GM12878 (cell line): ENCODE measurements around the gene MACROD2. TPM values are rescaled to one million over a fixed set of nuclear protein-coding genes. Genes with fewer than 3 reads are reported as not detected.

Experiments used
- ATAC-seq: fragments of 200-7000 bp; cut with Tn5 transposase; 3 replicates; pipeline ENCODE4 v1.9.1; 2020; ENCODE audit warnings: mild to moderate bottlenecking, moderate library complexity
- BruUV-seq: library from RNA; stranded (reverse); fragments of 400-500 nt; replicated peaks from 2 replicates; lab custom pipeline; 2021; lab: Mats Ljungman, UMichigan
- CTCF ChIA-PET: fragments of 300-600 bp; sonication (Branson Sonifier 250); formaldehyde crosslinking; extraction: SDS; loops from one replicate; lab custom pipeline; 2021; ENCODE audit warnings: inconsistent platforms; lab: Yijun Ruan, JAX
- POLR2A ChIA-PET: fragments of 350-600 bp; formaldehyde crosslinking; extraction: SDS; loops from one replicate; lab custom pipeline; 2021; ENCODE audit warnings: inconsistent platforms; lab: Charles Lee
- RAD21 ChIA-PET: fragments of 300-600 bp; sonication (Branson Sonifier 250); formaldehyde crosslinking; loops from one replicate; lab custom pipeline; 2023; ENCODE audit warnings: antibody characterized with exemption; ENCODE audit not compliant: unreplicated experiment; lab: Charles Lee
- SMC1A ChIA-PET: fragments of 300-600 bp; sonication (Branson Sonifier 250); formaldehyde crosslinking; loops from one replicate; lab custom pipeline; 2023; ENCODE audit not compliant: unreplicated experiment, uncharacterized antibody; lab: Charles Lee
- DNase-seq: peaks from one replicate; pipeline ENCODE4 v3.0.0-alpha.2; 2011; ENCODE audit warnings: low read depth, low spot score
- FAIRE-seq: peaks from 3 replicates; lab custom pipeline; 2011; peaks lifted over from hg19 to GRCh38; lab: Jason Lieb, UNC
- H2AFZ ChIP-seq: 2 replicates; pipeline ENCODE4 v1.6.0; 2011; ENCODE audit warnings: low read depth, low read length, control low read depth; ENCODE audit not compliant: control insufficient read depth
- H3K27ac ChIP-seq: 2 replicates; pipeline ENCODE4 v1.5.1; 2011; ENCODE audit warnings: control low read depth; ENCODE audit not compliant: control insufficient read depth, insufficient read depth
- H3K27me3 ChIP-seq, 2 experiments: replicated peaks in 1 of 2; 2 replicates each; pipeline versions ENCODE4 v1.6.0 to v1.6.1; 2011; ENCODE audit warnings: low read length in 1 of 2; ENCODE audit not compliant: control insufficient read depth in 2 of 2, insufficient read depth in 2 of 2
- H3K36me3 ChIP-seq, 2 experiments: 2 replicates each; pipeline ENCODE4 v1.5.1; 2011; ENCODE audit warnings: low read length in 1 of 2; ENCODE audit not compliant: control insufficient read depth in 2 of 2, insufficient read depth in 2 of 2
- H3K4me1 ChIP-seq: 2 replicates; pipeline ENCODE4 v1.6.1; 2011; ENCODE audit warnings: mild to moderate bottlenecking, low read length, moderate library complexity, mixed read lengths; ENCODE audit not compliant: control insufficient read depth, insufficient read depth
- H3K4me2 ChIP-seq: 2 replicates; pipeline ENCODE4 v1.6.0; 2011; ENCODE audit warnings: control low read depth; ENCODE audit not compliant: control insufficient read depth, insufficient read depth
- H3K4me3 ChIP-seq: fragments of 200-600 bp; sonication (generic); 2 replicates; pipeline ENCODE4 v1.5.1; 2016
- H3K79me2 ChIP-seq: 2 replicates; pipeline ENCODE4 v1.6.0; 2011; ENCODE audit warnings: low read length; ENCODE audit not compliant: control insufficient read depth, insufficient read depth
- H3K9ac ChIP-seq: 2 replicates; pipeline ENCODE4 v1.8.0; 2011; ENCODE audit warnings: low read length, control low read depth, mixed read lengths; ENCODE audit not compliant: control insufficient read depth, insufficient read depth
- H3K9me3 ChIP-seq: replicated peaks from 3 replicates; pipeline ENCODE4 v1.5.1; 2011; ENCODE audit warnings: mild to moderate bottlenecking, low read length; ENCODE audit not compliant: control insufficient read depth, insufficient read depth
- H4K20me1 ChIP-seq: 2 replicates; pipeline ENCODE4 v1.6.0; 2011; ENCODE audit not compliant: control insufficient read depth, insufficient read depth
- CREM ChIP-seq: IDR thresholded peaks from 2 replicates; pipeline ENCODE4 v1.6.1; 2014; ENCODE audit warnings: antibody characterized with exemption, low read depth
- NKRF ChIP-seq: fragments of 450-650 bp; conservative IDR thresholded peaks from 2 replicates; pipeline ENCODE4 v1.6.1; 2017; ENCODE audit warnings: mild to moderate bottlenecking, moderate library complexity
- PAX5 ChIP-seq: IDR thresholded peaks from 2 replicates; pipeline ENCODE4 v1.6.1; 2011; ENCODE audit warnings: low read depth, low read length, borderline replicate concordance
- POLR2A ChIP-seq: IDR thresholded peaks from 2 replicates; pipeline ENCODE4 v1.6.1; 2011; ENCODE audit warnings: low read depth, mild to moderate bottlenecking, low read length
- STAT1 ChIP-seq: fragments of 450-650 bp; conservative IDR thresholded peaks from 2 replicates; pipeline ENCODE4 v1.6.1; 2014; ENCODE audit warnings: antibody characterized with exemption, mild to moderate bottlenecking
- ZBTB4 ChIP-seq: fragments of 450-650 bp; formaldehyde crosslinking; IDR thresholded peaks from 2 replicates; pipeline ENCODE4 v1.4.0; 2022; ENCODE audit warnings: mild to moderate bottlenecking, moderate library complexity
- WGBS: methylation state at CpG from one replicate; pipeline ENCODE4 v1.1.6; 2016; ENCODE audit warnings: low lambda C conversion rate; ENCODE audit not compliant: insufficient replicate concordance, insufficient coverage; ENCODE audit errors: missing lambda C conversion rate; 5-methylcytosine and 5-hydroxymethylcytosine counted together
- in situ Hi-C: fragments of 300-500 bp; cut with MboI; formaldehyde crosslinking; loops from 9 replicates; pipeline ENCODE4 v1.14.3; 2018; ENCODE audit warnings: mixed read lengths
- intact Hi-C: fragments of 100-400 bp; cut with micrococcal nuclease; formaldehyde crosslinking; loops from one replicate; pipeline ENCODE4 v1.14.2; 2022; ENCODE audit not compliant: unreplicated experiment
- polyA plus RNA-seq, 11 experiments: library from polyadenylated mRNA; depleted of rRNA in 4 of 11; unstranded in 6 of 11; stranded (reverse) in 5 of 11; fragments of >200 nt; fragmentation: Nextera tagmentation in 4 of 11; fragmentation: Illumina TruSeq in 1 of 11; extraction: Ambion mirVana in 4 of 11; extraction: Trizol in 1 of 11; gene quantifications; 1 replicate in 1 of 11; 2 replicates in 10 of 11; pipeline versions ENCODE4 v1.2.1 to v1.2.3, GENCODE V29; 2011 to 2016; ENCODE audit warnings: inconsistent platforms in 2 of 11, missing spikeins in 2 of 11, low read depth in 1 of 11
- total RNA-seq, 4 experiments: library from RNA; depleted of rRNA in 3 of 4; stranded (reverse); fragments of >200 nt in 3 of 4; fragmentation: Illumina TruSeq in 1 of 4; extraction: Trizol in 1 of 4; gene quantifications; 2 replicates each; pipeline versions ENCODE4 v1.2.1 to v1.2.3, GENCODE V29; 2013 to 2021

MACROD2 gene
- total and polyA plus RNA-seq, 10 of the 15 experiments (the other 5 are each of a cell fraction or from before 2014, with no cell fraction given) = 1.1 to 21.5 (median 2.2) TPM

- H3K4me3 ChIP-seq = no peak overlapping the region
- TF ChIP-seq PAX5 (no peak), CREM (no peak), ZBTB4 (CRISPR knock-in tag) (no peak), NKRF (no peak), POLR2A (no peak), STAT1 (no peak)
- no peak for DNase-seq
- SMC1A ChIA-PET = interaction anchor here (0.6 kb wide), 1 partner anchor 855 kb away, joined by 3 read pairs; no protein-coding TSS in a partner anchor
- H3K4me1 ChIP-seq = peaks cover 8% of the 10 kb centered on the region; the same call in 1 of the 2 replicates
- no peak for FAIRE-seq
- intact Hi-C loops = no loop called here
- no peaks in the 10 kb centered on the region for H3K27me3 ChIP-seq
- no peaks in the 10 kb centered on the region for H3K79me2 ChIP-seq
- H3K9me3 ChIP-seq = no peaks in the 10 kb centered on the region
- no peak overlapping the region for H2AFZ ChIP-seq
- no peaks in the 10 kb centered on the region for H3K36me3 ChIP-seq
- no peak for ATAC-seq
- H4K20me1 ChIP-seq = no peaks in the 10 kb centered on the region
- POLR2A ChIA-PET = no interaction called here
- RAD21 ChIA-PET = no interaction called here
- CTCF ChIA-PET = no interaction called here
- BruUV-seq = no TSS peak
- H3K9ac ChIP-seq = no peak overlapping the region
- no peak overlapping the region for H3K27ac ChIP-seq
- 80% methylated on average over 4 of the region's 5 CpGs for WGBS
- no peak overlapping the region for H3K4me2 ChIP-seq
- in situ Hi-C loops = no loop called here
Observed at GRCh38 chr20:15476781-15477180, 1481.5 kb downstream of the MACROD2 start.
